Measurements from ENCODE around the gene LRRN2. TPM values are rescaled to one million over a fixed set of nuclear protein-coding genes. Genes with fewer than 3 reads are reported as not detected.

Gene LRRN2
- total and polyA plus RNA-seq, 2 experiments from 2014 or later = 0.74 to 2.6 TPM

- no peak for TF ChIP-seq EZH2phosphoT487 (IDR thresholded peaks at IDR 0.05; ENCODE audit: unreplicated experiment)
- TF ChIP-seq JUNB (IDR thresholded peaks at IDR 0.05; ENCODE audit: unreplicated experiment) = no peak
- TF ChIP-seq ZNF331 (CRISPR knock-in tag; IDR thresholded peaks at IDR 0.05; ENCODE audit: low read depth) = no peak
These were observed 56.7 kb downstream of the LRRN2 start (continued) for GRCh38 chr1:204628868-204629267.

GRCh38 chr1:204627436-204627835 lies 58.1 kb downstream of the LRRN2 start:
- Mint-ChIP-seq H3K27ac (no peak overlapping the region), H3K27me3 (ENCODE audit: insufficient read depth, low read depth, poor library complexity) (peaks cover 18% of the 10 kb centered on the region), H3K4me1 (peaks cover 34% of the 10 kb centered on the region), H3K9me3 (no peaks in the 10 kb centered on the region; the same call in 1 of the 3 replicates), H3K36me3 (ENCODE audit: low read depth) (0 out of 3 replicates have a peak, but pooled peaks cover 6% of the 10 kb centered on the region), H3K4me3 (no peak overlapping the region)
- no peak for ATAC-seq
- Histone ChIP-seq H3K27ac (ENCODE audit: low read depth) (no peak overlapping the region), H3K4me3 (no peak overlapping the region), H3K4me2 (no peak overlapping the region), H3K27me3 (ENCODE audit: insufficient read depth) (no peaks in the 10 kb centered on the region), H3F3A (replicated peaks; ENCODE audit: low read depth) (no peaks in the 10 kb centered on the region), H3K4me1 (ENCODE audit: insufficient read depth) (no peaks in the 10 kb centered on the region), H3K36me3 (ENCODE audit: insufficient read depth) (no peaks in the 10 kb centered on the region), H3K79me2 (replicated peaks; ENCODE audit: insufficient read depth) (no peaks in the 10 kb centered on the region), H2AFZ (no peak overlapping the region), H4K20me1 (replicated peaks; ENCODE audit: insufficient read depth) (no peaks in the 10 kb centered on the region), H3K9me2 (ENCODE audit: insufficient read depth) (no peaks in the 10 kb centered on the region)
- TF ChIP-seq REST (IDR thresholded peaks at IDR 0.05; ENCODE audit: unreplicated experiment) (no peak), POLR2AphosphoS5 (IDR thresholded peaks at IDR 0.05; ENCODE audit: low read depth) (no peak), CREB1 (CRISPR knock-in tag; IDR thresholded peaks at IDR 0.05; ENCODE audit: low read depth) (no peak), JUNB (IDR thresholded peaks at IDR 0.05; ENCODE audit: unreplicated experiment) (no peak), ZNF114 (CRISPR knock-in tag; IDR thresholded peaks at IDR 0.05) (no peak), EZH2 (IDR thresholded peaks at IDR 0.05; ENCODE audit: low read depth, unreplicated experiment) (no peak), EZH2phosphoT487 (IDR thresholded peaks at IDR 0.05; ENCODE audit: unreplicated experiment) (no peak), ZNF462 (CRISPR knock-in tag; IDR thresholded peaks at IDR 0.05) (no peak), ETS1 (IDR thresholded peaks at IDR 0.05) (no peak), CTCF (conservative IDR thresholded peaks at IDR 0.05; ENCODE audit: low read depth in 2 of 2) (no peak), STAT1 (IDR thresholded peaks at IDR 0.05; ENCODE audit: unreplicated experiment) (no peak), ZNF331 (CRISPR knock-in tag; IDR thresholded peaks at IDR 0.05; ENCODE audit: low read depth) (no peak), NANOG (IDR thresholded peaks at IDR 0.05; ENCODE audit: borderline replicate concordance) (no peak)
- no peak for DNase-seq (ENCODE audit: low spot score)

All from GM23338 (cell line).